ENCODE measurements around the gene MAP1B.

- TF ChIP-seq SP1 (IDR thresholded peaks at IDR 0.05) (no peak), CTCF (IDR thresholded peaks at IDR 0.05; ENCODE audit: low read depth, low read length, missing input control) (no peak), YY1 (IDR thresholded peaks at IDR 0.05) (no peak), ZBTB33 (IDR thresholded peaks at IDR 0.05) (no peak), GABPA (IDR thresholded peaks at IDR 0.05 in 1 of 2, conservative IDR thresholded peaks at IDR 0.05 in 1 of 2) (no peak)
Observed at GRCh38 chr5:72203251-72203845, 96.1 kb downstream of the MAP1B start.
